ENCODE results near the gene TRMT112.

The TRMT112 gene

GRCh38 chr11:64291752-64292459 lies 25.5 kb downstream of the TRMT112 start:
- DNase-seq (ENCODE audit: low read depth), result no peak

GRCh38 chr11:64291262-64291751 lies 26.1 kb downstream of the TRMT112 start, which contains the start of gene KCNK4:
KCNK4 (plus strand) TSS chr11:64291302; CDS start chr11:64293019, 1,717 bp downstream.
- no peak for DNase-seq (ENCODE audit: low read depth)

- no peak for DNase-seq (ENCODE audit: low read depth)
Observed at GRCh38 chr11:64290352-64291261, 26.8 kb downstream of the TRMT112 start.

GRCh38 chr11:64289002-64289564 lies 28.3 kb downstream of the TRMT112 start:
- no peak for DNase-seq (ENCODE audit: low read depth)

GRCh38 chr11:64288353-64288750 lies 29.0 kb downstream of the TRMT112 start:
- DNase-seq (ENCODE audit: low read depth), result no peak

- no peak for DNase-seq (ENCODE audit: low read depth)
Observed at GRCh38 chr11:64287676-64288352, 29.5 kb downstream of the TRMT112 start.

- DNase-seq (ENCODE audit: low read depth), result no peak
Observed at GRCh38 chr11:64286801-64287159, 30.6 kb downstream of the TRMT112 start.

- no peak for DNase-seq (ENCODE audit: low read depth)
Observed at GRCh38 chr11:64285885-64286800, 31.2 kb downstream of the TRMT112 start.

GRCh38 chr11:64284962-64285884 lies 32.1 kb downstream of the TRMT112 start, which contains the start of gene GPR137:
GPR137 (plus strand) TSS chr11:64285848; CDS start chr11:64286525, 677 bp downstream.
- no peak for DNase-seq (ENCODE audit: low read depth)

- DNase-seq (ENCODE audit: low read depth), result peak; percentile 81
Observed at GRCh38 chr11:64284048-64284961, 33.1 kb downstream of the TRMT112 start, which contains the start of gene BAD. BAD (minus strand) TSS chr11:64284665; CDS start chr11:64284368, 297 bp downstream.

GRCh38 chr11:64283092-64283491 lies 34.3 kb downstream of the TRMT112 start:
- no peak for DNase-seq (ENCODE audit: low read depth)

GRCh38 chr11:64281957-64282770 lies 35.2 kb downstream of the TRMT112 start:
- no peak for DNase-seq (ENCODE audit: low read depth)

- no peak for DNase-seq (ENCODE audit: low read depth)
Observed at GRCh38 chr11:64278576-64279190, 38.7 kb downstream of the TRMT112 start.

- no peak for DNase-seq (ENCODE audit: low read depth)
Observed at GRCh38 chr11:64276653-64277431, 40.5 kb downstream of the TRMT112 start.

GRCh38 chr11:64275841-64276240 lies 41.5 kb downstream of the TRMT112 start:
- no peak for DNase-seq (ENCODE audit: low read depth)

All from fibroblast of the conjunctiva (primary cell).